Measurements from ENCODE around the gene RTN1. TPM values are rescaled to one million over a fixed set of nuclear protein-coding genes. Genes with fewer than 3 reads are reported as not detected.

RTN1 gene
- total RNA-seq, 2 experiments from 2014 or later: not detected

DNA sequence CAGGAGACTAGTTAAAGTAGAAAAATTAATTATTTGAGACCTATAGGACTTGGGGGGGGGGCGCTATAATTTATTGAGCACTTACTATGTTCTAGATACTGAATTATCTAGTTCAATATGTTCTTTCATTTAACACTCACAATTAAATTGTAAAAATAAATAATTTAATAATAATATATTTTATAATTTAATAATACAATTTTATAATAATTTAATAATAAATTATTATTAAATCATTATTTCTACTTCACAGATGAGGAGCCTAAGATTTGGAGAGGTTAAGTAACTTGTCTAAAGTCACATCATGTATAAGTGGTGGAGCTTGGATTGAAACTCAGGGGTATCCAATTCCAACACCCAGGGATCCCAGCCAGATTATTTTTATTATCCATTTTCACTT lies 195.2 kb downstream of the RTN1 start:
- H3K4me3 ChIP-seq (ENCODE audit: low read depth, low read length, poor library complexity, severe bottlenecking): no peak overlapping the region
- intact Hi-C loops (cut with micrococcal nuclease; ENCODE audit: unreplicated experiment): no loop called here
- no peak overlapping the region for H3K27ac ChIP-seq (ENCODE audit: low read depth, low read length, poor library complexity, severe bottlenecking)
- ChIA-PET POLR2A (interaction anchor here (0.6 kb wide), 1 partner anchor 390 kb away, joined by 5 read pairs; no protein-coding TSS in a partner anchor), CTCF (ENCODE audit: unreplicated experiment) (no interaction called here)
- no TSS peak for BruUV-seq (replicated peaks)
- TF ChIP-seq, protein P1, sequence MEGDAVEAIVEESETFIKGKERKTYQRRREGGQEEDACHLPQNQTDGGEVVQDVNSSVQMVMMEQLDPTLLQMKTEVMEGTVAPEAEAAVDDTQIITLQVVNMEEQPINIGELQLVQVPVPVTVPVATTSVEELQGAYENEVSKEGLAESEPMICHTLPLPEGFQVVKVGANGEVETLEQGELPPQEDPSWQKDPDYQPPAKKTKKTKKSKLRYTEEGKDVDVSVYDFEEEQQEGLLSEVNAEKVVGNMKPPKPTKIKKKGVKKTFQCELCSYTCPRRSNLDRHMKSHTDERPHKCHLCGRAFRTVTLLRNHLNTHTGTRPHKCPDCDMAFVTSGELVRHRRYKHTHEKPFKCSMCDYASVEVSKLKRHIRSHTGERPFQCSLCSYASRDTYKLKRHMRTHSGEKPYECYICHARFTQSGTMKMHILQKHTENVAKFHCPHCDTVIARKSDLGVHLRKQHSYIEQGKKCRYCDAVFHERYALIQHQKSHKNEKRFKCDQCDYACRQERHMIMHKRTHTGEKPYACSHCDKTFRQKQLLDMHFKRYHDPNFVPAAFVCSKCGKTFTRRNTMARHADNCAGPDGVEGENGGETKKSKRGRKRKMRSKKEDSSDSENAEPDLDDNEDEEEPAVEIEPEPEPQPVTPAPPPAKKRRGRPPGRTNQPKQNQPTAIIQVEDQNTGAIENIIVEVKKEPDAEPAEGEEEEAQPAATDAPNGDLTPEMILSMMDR (conservative IDR thresholded peaks at IDR 0.05; ENCODE audit: low read length): no peak
- TF ChIP-seq EZH2phosphoT487 (IDR thresholded peaks at IDR 0.05; ENCODE audit: borderline replicate concordance, low read depth, low read length): no peak
- no peaks in the 10 kb centered on the region for H4K20me1 ChIP-seq (ENCODE audit: insufficient read depth, low read length)
- no peaks in the 10 kb centered on the region for H3K4me1 ChIP-seq (ENCODE audit: insufficient read depth, low read length, poor library complexity, severe bottlenecking)
- no peaks in the 10 kb centered on the region for H3K36me3 ChIP-seq (ENCODE audit: insufficient read depth, low read length)
- no peak overlapping the region for H3K4me2 ChIP-seq (ENCODE audit: low read length)
- DNase-seq (ENCODE audit: low spot score): no peak
- H2AFZ ChIP-seq (ENCODE audit: low read length): no peak overlapping the region
- H3K79me2 ChIP-seq (ENCODE audit: insufficient read depth, low read depth, low read length): no peaks in the 10 kb centered on the region
- H3K9me3 ChIP-seq (ENCODE audit: low read length): no peaks in the 10 kb centered on the region
- H3K9me2 ChIP-seq (ENCODE audit: insufficient read depth, low read length): no peaks in the 10 kb centered on the region

DNA sequence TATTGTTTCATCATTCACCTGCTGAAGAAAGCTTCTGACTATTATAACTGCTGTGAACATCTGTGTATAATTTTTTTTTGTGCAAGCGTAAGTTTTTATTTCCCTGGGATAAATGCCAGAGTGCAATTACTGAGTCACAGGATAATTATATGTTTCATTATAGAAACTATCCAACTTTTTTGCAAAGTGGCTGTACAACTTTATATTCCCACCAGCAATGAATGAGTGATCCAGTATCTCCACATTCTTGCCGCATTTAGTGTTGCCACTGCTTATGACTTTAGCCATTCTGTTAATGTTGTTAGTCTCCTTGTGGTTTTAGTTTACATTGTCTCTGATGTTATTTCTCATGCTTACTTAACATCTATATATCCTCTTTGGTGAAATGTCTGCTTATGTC lies 205.8 kb downstream of the RTN1 start:
- Histone ChIP-seq H4K20me1 (ENCODE audit: insufficient read depth, low read length) (no peaks in the 10 kb centered on the region), H3K9me3 (ENCODE audit: low read length) (no peaks in the 10 kb centered on the region), H3K36me3 (ENCODE audit: insufficient read depth, low read length) (no peaks in the 10 kb centered on the region), H3K79me2 (ENCODE audit: insufficient read depth, low read depth, low read length) (no peaks in the 10 kb centered on the region), H3K4me1 (ENCODE audit: insufficient read depth, low read length, poor library complexity, severe bottlenecking) (no peaks in the 10 kb centered on the region), H3K27ac (ENCODE audit: low read depth, low read length, poor library complexity, severe bottlenecking) (no peak overlapping the region), H3K4me3 (ENCODE audit: low read depth, low read length, poor library complexity, severe bottlenecking) (no peak overlapping the region), H3K9me2 (ENCODE audit: insufficient read depth, low read length) (no peaks in the 10 kb centered on the region), H3K4me2 (ENCODE audit: low read length) (no peak overlapping the region), H2AFZ (ENCODE audit: low read length) (no peak overlapping the region)
- ChIA-PET POLR2A (no interaction called here), CTCF (ENCODE audit: unreplicated experiment) (no interaction called here)
- no peak for TF ChIP-seq EZH2phosphoT487 (IDR thresholded peaks at IDR 0.05; ENCODE audit: borderline replicate concordance, low read depth, low read length)
- TF ChIP-seq, protein P1 (conservative IDR thresholded peaks at IDR 0.05; ENCODE audit: low read length): no peak
- no TSS peak for BruUV-seq (replicated peaks)
- intact Hi-C loops (cut with micrococcal nuclease; ENCODE audit: unreplicated experiment): no loop called here
- DNase-seq (ENCODE audit: low spot score): no peak

DNA sequence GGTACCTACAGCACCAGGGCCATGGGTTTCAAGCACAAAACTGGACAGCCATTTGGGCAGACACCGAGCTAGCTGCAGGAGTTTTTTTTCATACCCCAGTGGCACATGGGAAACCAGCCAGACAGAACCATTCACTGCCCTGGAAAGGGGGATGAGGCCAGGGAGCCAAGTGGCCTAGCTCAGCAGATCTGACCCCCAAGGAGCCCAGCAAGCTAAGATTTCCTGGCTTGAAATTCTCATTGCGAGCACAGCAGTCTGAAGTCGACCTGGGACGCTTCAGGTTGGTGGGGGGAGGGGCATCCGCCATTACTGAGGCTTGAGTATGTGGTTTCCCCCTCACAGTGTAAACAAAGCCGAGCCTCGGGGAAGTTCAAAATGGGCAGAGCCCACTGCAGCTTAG lies 212.8 kb downstream of the RTN1 start:
- no peak for DNase-seq (ENCODE audit: low spot score)
- no peak overlapping the region for H2AFZ ChIP-seq (ENCODE audit: low read length)
- H3K9me3 ChIP-seq (ENCODE audit: low read length): no peaks in the 10 kb centered on the region
- ChIA-PET CTCF (ENCODE audit: unreplicated experiment) (no interaction called here), POLR2A (no interaction called here)
- intact Hi-C loops (cut with micrococcal nuclease; ENCODE audit: unreplicated experiment): no loop called here
- no peaks in the 10 kb centered on the region for H3K9me2 ChIP-seq (ENCODE audit: insufficient read depth, low read length)
- H3K36me3 ChIP-seq (ENCODE audit: insufficient read depth, low read length): no peaks in the 10 kb centered on the region
- BruUV-seq (replicated peaks): no TSS peak
- no peak overlapping the region for H3K4me3 ChIP-seq (ENCODE audit: low read depth, low read length, poor library complexity, severe bottlenecking)
- no peak overlapping the region for H3K27ac ChIP-seq (ENCODE audit: low read depth, low read length, poor library complexity, severe bottlenecking)
- H3K4me2 ChIP-seq (ENCODE audit: low read length): no peak overlapping the region
- no peaks in the 10 kb centered on the region for H3K79me2 ChIP-seq (ENCODE audit: insufficient read depth, low read depth, low read length)
- H3K4me1 ChIP-seq (ENCODE audit: insufficient read depth, low read length, poor library complexity, severe bottlenecking): no peaks in the 10 kb centered on the region
- no peaks in the 10 kb centered on the region for H4K20me1 ChIP-seq (ENCODE audit: insufficient read depth, low read length)
- TF ChIP-seq, protein P1 (conservative IDR thresholded peaks at IDR 0.05; ENCODE audit: low read length): no peak
- TF ChIP-seq EZH2phosphoT487 (IDR thresholded peaks at IDR 0.05; ENCODE audit: borderline replicate concordance, low read depth, low read length): no peak
